Heart left ventricle (tissue), 13 donors: ENCODE measurements around the gene FN3K.

Source experiments
- POLR2A ChIP-seq, 2 donors: fragments of 450-650 bp; IDR thresholded peaks; one replicate each; pipeline ENCODE4 v1.6.1; 2017; ENCODE audit warnings: antibody characterized with exemption in 2 of 2, mild to moderate bottlenecking in 2 of 2, moderate library complexity in 2 of 2
- TF ChIP-seq, protein P1 (sequence below), 12 donors: fragments of 200-600 bp; sonication (generic) in 4 of 12; IDR thresholded peaks; one replicate each; pipeline versions ENCODE4 v1.5.0 to v1.8.0; 2018 to 2022; ENCODE audit warnings: antibody characterized with exemption in 12 of 12, mild to moderate bottlenecking in 5 of 12
- donor health status: ischemic (EF 13 %, LVEDD 7.1; RV severe dilation, severe dysfunction).
- donor health status: DM: no; HTN: yes; CAD: no.
- donor health status: DM: no; HTN: no; CAD: no.
- donor health status: ischemic (EF 25% LVEDD 6.9; RV normal size, moderate dysfunction).
- donor health status: ischemic (EF 25% LVEDD 5.7; RV mildly dilated, moderate dysfunction).
- donor health status: ischemic (EF 35%, LVEDD 5.7; RV mildly dilated, moderate dysfunction).
- donor health status: nonischemic (EF 11% LVEDD 7.7; RV severe dilation, severe dysfunction).
- donor health status: DM: yes; HTN: yes; CAD: no.
- donor health status: PGD.
- donor health status: ischemic (EF 29% LVEDD 5.4; RV normal size, mild dysfunction).
- donor health status: nonischemic (EF 23%, LVEDD 6.1; RV moderate dilation, normal function).

DNA sequence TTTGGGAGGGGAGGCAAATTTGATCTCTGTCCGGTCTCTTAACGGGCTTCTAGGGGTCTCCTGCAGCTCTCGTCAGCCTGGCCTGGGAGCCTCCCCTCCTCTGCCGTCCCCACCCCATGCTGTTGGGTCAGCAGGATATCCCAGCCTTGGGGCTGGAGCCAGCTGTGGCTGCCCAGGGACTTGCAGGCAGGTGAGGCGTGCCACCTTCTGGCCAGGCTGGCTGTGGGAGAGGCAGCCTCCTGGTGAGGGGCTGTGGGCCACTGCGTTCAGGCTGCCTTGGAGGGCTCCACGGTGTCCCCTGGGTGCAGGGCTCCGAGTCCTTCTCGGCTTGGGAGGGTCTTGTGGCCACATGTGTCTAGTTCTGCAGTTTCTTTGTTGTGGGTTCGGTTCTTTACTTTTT is 51.0 kb downstream of the FN3K start:
- no peak for TF ChIP-seq POLR2A (IDR thresholded peaks at IDR 0.05)
- TF ChIP-seq, protein P1, sequence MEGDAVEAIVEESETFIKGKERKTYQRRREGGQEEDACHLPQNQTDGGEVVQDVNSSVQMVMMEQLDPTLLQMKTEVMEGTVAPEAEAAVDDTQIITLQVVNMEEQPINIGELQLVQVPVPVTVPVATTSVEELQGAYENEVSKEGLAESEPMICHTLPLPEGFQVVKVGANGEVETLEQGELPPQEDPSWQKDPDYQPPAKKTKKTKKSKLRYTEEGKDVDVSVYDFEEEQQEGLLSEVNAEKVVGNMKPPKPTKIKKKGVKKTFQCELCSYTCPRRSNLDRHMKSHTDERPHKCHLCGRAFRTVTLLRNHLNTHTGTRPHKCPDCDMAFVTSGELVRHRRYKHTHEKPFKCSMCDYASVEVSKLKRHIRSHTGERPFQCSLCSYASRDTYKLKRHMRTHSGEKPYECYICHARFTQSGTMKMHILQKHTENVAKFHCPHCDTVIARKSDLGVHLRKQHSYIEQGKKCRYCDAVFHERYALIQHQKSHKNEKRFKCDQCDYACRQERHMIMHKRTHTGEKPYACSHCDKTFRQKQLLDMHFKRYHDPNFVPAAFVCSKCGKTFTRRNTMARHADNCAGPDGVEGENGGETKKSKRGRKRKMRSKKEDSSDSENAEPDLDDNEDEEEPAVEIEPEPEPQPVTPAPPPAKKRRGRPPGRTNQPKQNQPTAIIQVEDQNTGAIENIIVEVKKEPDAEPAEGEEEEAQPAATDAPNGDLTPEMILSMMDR (IDR thresholded peaks at IDR 0.05), result no peak
